Measurements from ENCODE around the gene DOCK2.

The DOCK2 gene

GRCh38 chr5:170107674-170108073 lies 470.6 kb downstream of the DOCK2 start:
- Histone ChIP-seq H2BK120ac (ENCODE audit: low read depth, low read length) (no peak overlapping the region), H3K4me2 (ENCODE audit: insufficient read depth, low read length, poor library complexity, severe bottlenecking) (no peak overlapping the region), H3K9me3 (replicated peaks in 1 of 2; ENCODE audit: control insufficient read depth in 2 of 2, insufficient read depth in 1 of 2, low read depth in 1 of 2, low read length in 2 of 2) (peaks cover 0 to 1% of the 10 kb centered on the region in 2 donors), H3K23ac (ENCODE audit: low read depth, low read length, poor library complexity) (no peak overlapping the region), H3K27ac (replicated peaks; ENCODE audit: low read length) (no peak overlapping the region), H2AK5ac (ENCODE audit: low read depth, low read length) (no peak overlapping the region), H3K9ac (ENCODE audit: low read depth, low read length, poor library complexity) (no peak overlapping the region), H3K4me1 (ENCODE audit: control insufficient read depth in 2 of 2, insufficient read depth in 1 of 2, low read depth in 1 of 2, low read length in 2 of 2) (peaks cover 0 to 13% of the 10 kb centered on the region in 2 donors), H3K4me3 (ENCODE audit: low read length in 2 of 2) (no peak overlapping the region), H3K27me3 (ENCODE audit: control insufficient read depth in 3 of 3, insufficient read depth in 3 of 3, low read depth in 1 of 3, low read length in 3 of 3) (peaks cover 0 to 2% (median 0%) of the 10 kb centered on the region in 3 experiments), H3K36me3 (replicated peaks in 1 of 2; ENCODE audit: control insufficient read depth in 2 of 2, insufficient read depth in 2 of 2, low read length in 2 of 2) (no peaks in the 10 kb centered on the region), H4K91ac (ENCODE audit: low read depth, low read length, poor library complexity) (no peak overlapping the region), H2AFZ (ENCODE audit: low read length) (no peak overlapping the region), H3K18ac (ENCODE audit: low read length) (no peak overlapping the region), H2BK15ac (ENCODE audit: low read length) (no peak overlapping the region), H3K79me1 (ENCODE audit: low read depth, low read length) (no peaks in the 10 kb centered on the region), H2BK12ac (ENCODE audit: low read length) (no peak overlapping the region), H2BK5ac (ENCODE audit: low read length) (no peak overlapping the region), H3K14ac (ENCODE audit: low read length) (no peak overlapping the region), H4K8ac (ENCODE audit: low read depth, low read length) (no peak overlapping the region), H3K4ac (ENCODE audit: low read length) (no peak overlapping the region)
- no peak for DNase-seq (ENCODE audit: low spot score)
- WGBS, 2 donors (ENCODE audit: extremely low coverage in 2 of 2, insufficient read length in 2 of 2, insufficient replicate concordance in 1 of 2): no CpG with 5 or more reads among the region's 2 CpGs

GRCh38 chr5:170108266-170108785 lies 471.3 kb downstream of the DOCK2 start:
- peaks cover 0 to 1% of the 10 kb centered on the region in 2 donors for H3K9me3 ChIP-seq (replicated peaks in 1 of 2; ENCODE audit: control insufficient read depth in 2 of 2, insufficient read depth in 1 of 2, low read depth in 1 of 2, low read length in 2 of 2)
- H3K4me3 ChIP-seq (ENCODE audit: low read length in 2 of 2): peak overlapping the region in 1 of 2 donors; percentile 59
- peak overlapping the region; percentile 82 for H2BK15ac ChIP-seq (ENCODE audit: low read length)
- H4K8ac ChIP-seq (ENCODE audit: low read depth, low read length): no peak overlapping the region
- H2BK120ac ChIP-seq (ENCODE audit: low read depth, low read length): no peak overlapping the region
- no peak overlapping the region for H3K9ac ChIP-seq (ENCODE audit: low read depth, low read length, poor library complexity)
- no peaks in the 10 kb centered on the region for H3K79me1 ChIP-seq (ENCODE audit: low read depth, low read length)
- H3K4me2 ChIP-seq (ENCODE audit: insufficient read depth, low read length, poor library complexity, severe bottlenecking): no peak overlapping the region
- no peak overlapping the region for H3K14ac ChIP-seq (ENCODE audit: low read length)
- no CpG with 5 or more reads among the region's 12 CpGs for WGBS, 2 donors (ENCODE audit: extremely low coverage in 2 of 2, insufficient read length in 2 of 2, insufficient replicate concordance in 1 of 2)
- no peak overlapping the region for H2AFZ ChIP-seq (ENCODE audit: low read length)
- H3K4ac ChIP-seq (ENCODE audit: low read length): no peak overlapping the region
- no peaks in the 10 kb centered on the region for H3K36me3 ChIP-seq (replicated peaks in 1 of 2; ENCODE audit: control insufficient read depth in 2 of 2, insufficient read depth in 2 of 2, low read length in 2 of 2)
- H2AK5ac ChIP-seq (ENCODE audit: low read depth, low read length): peak overlapping the region; percentile 90
- no peak overlapping the region for H3K27ac ChIP-seq (replicated peaks; ENCODE audit: low read length)
- H3K23ac ChIP-seq (ENCODE audit: low read depth, low read length, poor library complexity): no peak overlapping the region
- H4K91ac ChIP-seq (ENCODE audit: low read depth, low read length, poor library complexity): peak overlapping the region; percentile 13
- no peak overlapping the region for H2BK5ac ChIP-seq (ENCODE audit: low read length)
- H3K4me1 ChIP-seq (ENCODE audit: control insufficient read depth in 2 of 2, insufficient read depth in 1 of 2, low read depth in 1 of 2, low read length in 2 of 2): peaks cover 2 to 20% of the 10 kb centered on the region in 2 donors
- H3K27me3 ChIP-seq (ENCODE audit: control insufficient read depth in 3 of 3, insufficient read depth in 3 of 3, low read depth in 1 of 3, low read length in 3 of 3): peaks cover 0 to 2% (median 0%) of the 10 kb centered on the region in 3 experiments
- peak overlapping the region; percentile 57 for H3K18ac ChIP-seq (ENCODE audit: low read length)
- no peak for DNase-seq (ENCODE audit: low spot score)
- no peak overlapping the region for H2BK12ac ChIP-seq (ENCODE audit: low read length)

- Histone ChIP-seq H3K27ac (replicated peaks; ENCODE audit: low read length) (no peak overlapping the region), H3K9ac (ENCODE audit: low read depth, low read length, poor library complexity) (no peak overlapping the region), H3K14ac (ENCODE audit: low read length) (no peak overlapping the region), H3K27me3 (ENCODE audit: control insufficient read depth in 3 of 3, insufficient read depth in 3 of 3, low read depth in 1 of 3, low read length in 3 of 3) (peaks cover 0 to 2% (median 0%) of the 10 kb centered on the region in 3 experiments), H4K91ac (ENCODE audit: low read depth, low read length, poor library complexity) (no peak overlapping the region), H3K4me3 (ENCODE audit: low read length in 2 of 2) (no peak overlapping the region), H3K36me3 (replicated peaks in 1 of 2; ENCODE audit: control insufficient read depth in 2 of 2, insufficient read depth in 2 of 2, low read length in 2 of 2) (no peaks in the 10 kb centered on the region), H3K9me3 (replicated peaks in 1 of 2; ENCODE audit: control insufficient read depth in 2 of 2, insufficient read depth in 1 of 2, low read depth in 1 of 2, low read length in 2 of 2) (peaks cover 0 to 1% of the 10 kb centered on the region in 2 donors), H3K4me1 (ENCODE audit: control insufficient read depth in 2 of 2, insufficient read depth in 1 of 2, low read depth in 1 of 2, low read length in 2 of 2) (peaks cover 2 to 22% of the 10 kb centered on the region in 2 donors), H3K4me2 (ENCODE audit: insufficient read depth, low read length, poor library complexity, severe bottlenecking) (no peak overlapping the region), H2BK15ac (ENCODE audit: low read length) (no peak overlapping the region), H3K4ac (ENCODE audit: low read length) (no peak overlapping the region), H2BK120ac (ENCODE audit: low read depth, low read length) (no peak overlapping the region), H2AK5ac (ENCODE audit: low read depth, low read length) (no peak overlapping the region), H4K8ac (ENCODE audit: low read depth, low read length) (no peak overlapping the region), H3K23ac (ENCODE audit: low read depth, low read length, poor library complexity) (no peak overlapping the region), H2BK5ac (ENCODE audit: low read length) (no peak overlapping the region), H2AFZ (ENCODE audit: low read length) (no peak overlapping the region), H2BK12ac (ENCODE audit: low read length) (no peak overlapping the region), H3K79me1 (ENCODE audit: low read depth, low read length) (no peaks in the 10 kb centered on the region), H3K18ac (ENCODE audit: low read length) (no peak overlapping the region)
- no CpG with 5 or more reads among the region's 7 CpGs for WGBS, 2 donors (ENCODE audit: extremely low coverage in 2 of 2, insufficient read length in 2 of 2, insufficient replicate concordance in 1 of 2)
- no peak for DNase-seq (ENCODE audit: low spot score)
These were observed 472.3 kb downstream of the DOCK2 start for GRCh38 chr5:170109059-170110031.

All from neuronal stem cell (in vitro differentiated cells).